NCI-H460 (cell line): ENCODE measurements around the gene GAB2. TPM values are rescaled to one million over a fixed set of nuclear protein-coding genes. Genes with fewer than 3 reads are reported as not detected.

Source experiments
- DNase-seq: peaks from one replicate; pipeline ENCODE4 v3.0.0-alpha.2; 2016; ENCODE audit warnings: low read depth; ENCODE audit errors: extremely low read depth
- total RNA-seq: library from RNA; depleted of rRNA; stranded (reverse); fragments of >200 nt; shearing (Covaris generic); gene quantifications from 2 replicates; pipeline ENCODE4 v1.2.3, GENCODE V29; 2014

Gene GAB2
- total RNA-seq, 1 experiment from 2014 or later: 2.6 TPM

DNA sequence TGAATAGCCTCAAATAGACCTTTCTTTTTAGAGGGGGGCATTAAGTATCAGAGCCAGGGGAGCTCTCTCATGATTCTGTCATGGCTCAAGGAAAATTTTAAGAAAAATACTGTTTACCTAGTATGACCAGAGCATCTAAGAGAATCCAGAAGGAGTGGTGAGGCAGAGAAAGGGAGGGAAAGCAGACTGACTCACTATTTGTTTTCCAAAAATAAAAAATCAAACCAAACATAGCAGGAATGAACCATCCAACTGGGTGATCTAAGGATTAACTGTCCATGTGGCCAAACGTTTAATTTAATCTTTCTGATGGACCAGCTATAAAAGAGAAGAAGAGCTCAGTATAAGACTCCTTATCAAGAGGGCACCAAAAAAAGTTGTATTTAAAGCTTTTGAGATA is 70.8 kb downstream of the GAB2 start:
- no peak for DNase-seq

DNA sequence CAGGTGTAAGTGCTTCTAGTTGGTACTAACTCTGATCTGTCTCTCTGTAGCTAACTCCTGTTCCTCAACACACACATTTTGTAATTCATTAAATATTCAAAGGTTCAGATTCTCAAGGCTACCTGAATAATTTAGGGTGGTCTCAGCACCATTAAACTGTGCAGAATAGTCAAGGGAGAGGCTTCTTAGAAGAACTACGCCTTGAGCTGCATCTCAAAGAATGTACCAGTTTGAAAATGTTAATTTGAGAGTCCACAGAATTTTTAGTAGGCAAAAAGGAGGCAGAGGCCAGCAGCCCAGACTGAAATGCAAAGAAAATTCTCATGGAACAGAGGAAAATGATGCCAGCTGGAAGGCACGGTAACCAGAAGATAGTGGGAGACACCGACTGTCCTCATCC is 72.2 kb downstream of the GAB2 start:
- no peak for DNase-seq

DNA sequence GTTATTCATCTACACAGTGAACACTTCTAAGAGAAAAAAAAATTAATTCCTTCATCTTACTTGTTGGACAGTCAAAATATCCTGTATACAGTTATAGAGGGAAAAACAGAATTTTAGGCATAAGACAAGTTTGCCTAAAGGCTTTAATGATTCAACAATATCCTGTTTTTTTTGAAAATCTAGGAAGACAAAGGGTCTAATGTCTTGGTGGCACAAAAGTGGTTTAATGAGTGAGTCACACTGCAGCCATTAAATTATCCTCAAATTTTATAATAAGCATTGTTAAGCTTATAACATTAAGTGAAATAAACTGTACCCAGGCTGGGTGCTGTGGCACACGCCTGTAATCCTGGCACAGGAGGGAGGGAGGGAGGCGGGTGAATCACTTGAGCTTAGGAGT is 72.9 kb downstream of the GAB2 start:
- DNase-seq: no peak

DNA sequence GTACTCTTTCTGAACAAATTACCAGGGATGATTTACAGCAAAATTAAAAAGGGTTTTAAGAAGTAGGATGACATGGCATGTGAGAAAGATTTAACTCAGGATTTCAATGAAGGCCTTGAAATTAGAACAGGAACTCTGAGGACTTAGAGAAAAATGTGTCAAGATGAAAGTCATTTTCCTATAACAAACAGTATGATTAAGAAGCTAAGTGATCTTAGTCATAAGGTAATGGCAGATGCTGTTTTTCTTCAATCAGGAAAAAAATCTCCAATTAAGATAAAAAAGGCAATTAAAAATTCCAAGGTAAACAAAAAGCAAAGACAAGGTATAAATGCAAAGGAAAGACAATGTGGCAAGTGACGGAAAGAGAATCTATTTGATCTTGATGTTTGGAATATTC is 73.5 kb downstream of the GAB2 start:
- DNase-seq: no peak

DNA sequence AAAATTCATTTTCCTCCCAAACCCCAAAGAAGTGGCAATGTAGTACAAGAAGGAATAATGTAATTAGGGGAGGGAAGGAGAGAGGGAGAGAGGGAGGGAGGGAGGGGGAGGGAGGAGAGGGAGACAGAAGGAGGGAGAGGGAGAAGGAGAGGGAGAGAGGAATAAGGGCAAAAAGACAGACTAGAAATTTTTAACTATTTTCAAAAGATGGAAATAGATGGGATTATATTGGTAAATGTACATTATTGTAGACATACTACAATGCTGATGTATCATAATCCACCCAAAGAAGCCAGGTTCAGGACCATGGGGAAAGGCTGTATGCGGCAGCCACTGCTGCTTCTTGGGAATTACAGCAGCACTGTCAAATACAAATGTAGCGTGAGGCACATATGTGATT is 74.3 kb downstream of the GAB2 start:
- no peak for DNase-seq

DNA sequence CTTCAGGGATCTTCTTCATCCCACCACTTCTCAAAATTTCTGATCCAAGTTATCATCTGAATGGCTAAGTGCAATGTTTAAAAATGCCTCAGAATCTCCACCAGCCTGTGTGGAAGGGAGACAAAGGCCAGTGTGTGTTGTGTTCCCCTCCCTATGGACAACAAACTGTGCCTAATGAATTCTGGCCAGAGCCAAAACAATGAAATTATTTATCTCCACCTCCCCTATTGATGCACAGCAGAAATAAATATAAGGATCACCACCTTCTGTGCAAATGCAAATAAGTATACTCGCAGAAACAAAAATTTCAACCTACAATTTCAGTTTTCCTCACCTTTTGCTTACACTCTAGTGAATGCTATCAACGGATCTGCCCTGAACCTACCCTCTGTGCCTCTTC is 75.8 kb downstream of the GAB2 start:
- DNase-seq: no peak

DNA sequence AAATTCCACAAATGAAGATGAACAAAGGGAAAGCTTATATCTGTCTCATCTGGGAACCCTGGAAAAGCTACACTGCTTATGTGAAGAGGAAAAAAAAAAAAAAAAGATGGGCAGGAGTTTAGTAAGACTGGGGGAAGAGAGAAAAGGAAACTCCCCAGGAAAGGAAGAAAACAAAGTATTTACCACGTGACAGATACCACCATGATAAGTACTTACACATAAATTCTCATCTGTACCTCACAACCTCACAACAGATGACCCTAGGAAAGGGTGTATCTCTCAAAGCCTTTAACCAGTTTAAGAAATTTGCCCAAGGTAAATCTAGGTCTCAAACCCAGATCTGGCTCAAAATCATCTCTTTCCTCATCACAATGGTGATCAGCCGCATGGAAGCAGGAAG is 77.1 kb downstream of the GAB2 start:
- DNase-seq: no peak

DNA sequence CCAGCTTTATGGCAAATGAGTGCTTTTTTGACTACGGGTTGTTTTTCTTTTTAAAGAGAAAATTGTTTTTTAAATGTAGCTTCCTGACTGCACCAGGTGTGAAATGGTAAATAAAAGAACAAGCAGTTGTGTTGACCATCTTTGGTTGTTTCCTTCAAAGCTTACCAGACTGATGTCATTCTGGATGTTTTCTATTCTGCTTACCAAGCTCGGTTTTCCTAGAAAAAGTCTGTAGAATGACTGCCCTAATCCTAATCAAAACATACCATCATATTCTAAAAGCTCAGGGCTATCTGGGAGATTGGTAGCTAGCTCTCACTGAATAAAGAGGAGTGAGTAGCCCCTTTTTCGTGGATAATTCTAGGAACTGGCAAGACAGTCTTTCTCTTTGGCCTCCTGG is 77.7 kb downstream of the GAB2 start:
- no peak for DNase-seq

DNA sequence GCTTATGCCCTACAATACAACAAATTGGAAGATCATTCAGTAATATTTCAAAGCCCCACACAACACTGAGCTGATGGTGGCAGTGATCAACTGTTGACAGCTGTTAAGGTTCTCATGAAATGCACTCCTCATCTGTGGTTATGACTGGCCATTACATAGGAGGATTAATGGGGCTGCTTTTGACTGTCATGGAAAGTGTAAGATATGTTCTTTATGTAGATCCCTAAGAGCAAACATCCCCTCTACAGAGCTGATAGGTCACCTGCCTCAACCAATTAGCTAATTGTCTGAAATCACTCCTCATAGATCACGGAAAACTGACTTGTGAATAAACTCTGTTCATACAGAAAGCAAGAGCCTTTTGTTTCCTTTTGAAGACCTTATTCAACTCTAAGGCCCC is 78.1 kb downstream of the GAB2 start:
- no peak for DNase-seq

DNA sequence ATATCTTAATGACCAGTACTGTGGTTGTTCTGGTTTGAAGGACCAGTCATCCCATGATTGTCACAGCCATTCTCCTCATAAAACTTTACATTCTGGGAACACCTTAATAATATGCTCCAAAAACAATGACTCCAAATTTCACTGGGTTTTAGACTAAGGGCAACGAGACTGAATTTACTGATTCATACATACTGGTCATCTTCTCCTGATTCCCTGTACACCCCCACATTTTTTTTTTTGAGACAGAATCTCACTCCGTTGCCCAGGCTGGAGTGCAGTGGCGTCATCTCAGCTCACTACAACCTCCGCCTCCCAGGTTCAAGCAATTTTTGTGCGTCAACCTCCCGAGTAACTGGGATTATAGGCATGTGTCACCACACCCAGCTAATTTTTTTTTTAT is 78.9 kb downstream of the GAB2 start:
- DNase-seq: no peak

DNA sequence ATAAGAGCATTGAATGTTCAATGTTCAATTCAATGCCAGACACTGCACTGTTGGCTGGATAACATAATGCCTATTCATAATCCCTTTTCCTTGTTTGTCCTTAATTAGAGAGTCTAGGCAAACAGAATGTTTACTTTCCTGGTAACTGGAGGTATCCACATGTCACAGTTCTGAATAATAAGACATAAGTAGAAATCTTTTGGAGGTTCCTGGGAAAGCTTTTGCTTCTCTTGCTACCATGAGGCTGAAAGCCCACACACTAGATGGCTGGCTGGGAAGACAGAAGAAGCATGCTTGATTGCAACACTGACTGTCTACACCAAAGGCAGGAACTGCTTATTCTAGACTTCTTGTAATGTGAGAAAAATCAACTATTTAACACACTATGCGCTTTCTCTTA is 79.5 kb downstream of the GAB2 start:
- no peak for DNase-seq

DNA sequence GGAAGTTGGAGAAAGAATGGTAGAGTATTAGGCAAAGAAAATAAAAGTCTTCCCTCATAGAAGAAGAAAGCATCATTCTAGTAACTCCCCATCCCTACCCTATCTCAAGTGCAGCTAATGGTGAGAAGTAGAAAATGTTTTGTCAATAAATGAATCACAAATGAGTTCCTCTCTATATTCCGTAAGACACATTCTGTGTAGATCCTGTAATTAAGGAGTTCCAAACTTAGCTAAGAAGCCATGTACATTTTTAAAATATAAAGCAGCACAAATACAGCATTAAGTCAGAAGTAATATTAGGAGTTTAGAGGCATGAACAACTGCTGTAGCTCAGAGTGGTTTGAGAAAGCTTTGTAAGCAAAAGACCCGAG is 80.1 kb downstream of the GAB2 start:
- DNase-seq: no peak

DNA sequence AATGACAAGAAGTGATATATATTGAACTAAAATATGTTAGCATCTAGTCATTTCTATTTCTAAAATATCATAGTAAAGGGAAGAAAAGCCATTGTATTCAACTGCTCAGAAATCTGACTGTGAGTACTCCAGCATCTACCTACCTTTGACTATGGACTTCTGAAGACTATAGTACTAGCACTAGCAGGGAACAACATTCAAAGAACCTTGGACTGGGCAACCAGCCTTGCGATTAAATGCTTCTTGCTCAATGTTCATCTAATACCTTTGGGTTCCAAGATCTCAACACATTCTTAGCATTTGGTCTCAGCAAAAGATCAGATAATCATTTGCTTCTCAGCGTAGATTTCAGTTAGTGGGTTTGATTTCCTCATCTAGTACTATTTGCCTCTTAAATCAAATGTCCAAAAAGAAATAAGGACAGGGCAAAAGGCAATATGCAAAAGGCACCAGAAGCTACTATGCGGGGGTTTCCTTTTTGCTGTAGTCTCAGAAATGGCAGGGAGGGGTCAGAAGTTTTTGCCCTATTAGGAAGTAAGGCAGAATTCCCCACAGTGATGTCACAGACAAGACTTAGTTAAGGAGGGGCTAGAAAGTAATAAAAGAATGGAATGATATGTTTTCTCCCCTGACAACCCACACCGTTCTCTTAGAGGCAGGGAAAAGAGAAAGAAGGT is 80.6 kb downstream of the GAB2 start:
- no peak for DNase-seq

DNA sequence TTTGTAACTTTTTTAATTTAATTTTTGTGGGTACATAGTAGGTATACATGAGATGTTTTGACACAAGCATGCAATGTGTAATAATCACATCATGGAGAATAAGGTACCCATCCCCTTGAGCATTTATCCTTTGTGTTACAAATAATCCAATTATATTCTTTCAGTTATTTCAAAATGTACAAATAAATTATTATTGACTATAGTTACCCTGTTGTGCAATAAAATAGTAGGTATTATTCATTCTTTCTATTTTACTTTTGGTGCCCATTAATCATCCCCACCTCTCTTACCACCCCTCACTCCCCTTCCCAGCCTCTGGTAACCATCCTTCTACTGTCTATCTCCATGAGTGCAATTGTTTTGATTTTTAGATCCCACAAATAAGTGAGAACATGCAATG is 83.5 kb downstream of the GAB2 start:
- no peak for DNase-seq

DNA sequence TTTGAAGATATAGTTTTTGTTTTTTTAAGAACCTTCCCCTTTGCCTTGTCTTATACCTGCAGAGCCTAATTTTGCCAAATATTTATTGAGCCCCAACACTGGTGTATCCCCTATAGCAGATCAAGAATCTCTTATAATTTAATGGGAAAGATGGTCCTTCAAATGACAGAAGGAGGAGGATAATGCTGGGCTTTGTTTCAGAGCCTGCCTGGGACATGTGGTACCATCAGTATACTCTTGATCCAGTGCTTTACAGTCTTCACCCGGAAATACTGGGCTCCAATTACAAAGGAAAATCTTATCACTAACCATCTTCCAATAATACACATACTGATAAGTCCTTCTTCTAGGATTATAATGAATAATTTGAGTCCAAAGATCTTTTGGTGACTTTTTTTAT is 84.7 kb downstream of the GAB2 start:
- DNase-seq: no peak

DNA sequence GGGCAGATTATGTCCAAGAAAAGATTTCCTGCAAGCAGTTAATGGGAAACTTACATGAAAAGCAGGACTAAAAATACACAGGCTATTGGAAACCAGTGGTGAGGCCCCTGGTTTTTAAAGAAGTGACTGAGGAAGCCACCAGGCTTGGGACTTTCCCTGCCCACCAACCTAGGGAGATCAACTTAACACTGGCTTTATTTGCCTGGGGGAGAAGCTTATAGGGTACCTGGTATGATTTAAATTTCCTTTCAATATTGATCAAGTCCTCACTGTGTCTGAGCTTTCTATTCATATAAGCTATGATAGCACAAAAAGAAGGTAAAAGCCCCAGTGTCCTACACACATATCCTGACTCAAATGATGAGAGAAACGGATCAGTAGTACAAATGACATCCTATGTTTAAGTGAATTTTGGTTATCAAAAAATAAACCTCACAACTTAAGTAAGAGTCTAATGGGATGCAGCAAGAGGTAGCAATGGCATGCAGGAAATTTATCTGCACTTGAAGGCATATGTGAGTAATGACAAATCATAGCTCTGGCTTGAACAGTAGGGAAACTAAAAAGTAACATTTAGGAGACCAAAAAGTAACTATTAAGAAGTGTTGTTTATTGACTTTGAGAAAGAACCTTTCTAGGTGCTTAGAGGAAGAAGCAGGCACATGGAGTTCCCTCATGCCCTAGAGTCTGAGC is 85.3 kb downstream of the GAB2 start:
- no peak for DNase-seq

DNA sequence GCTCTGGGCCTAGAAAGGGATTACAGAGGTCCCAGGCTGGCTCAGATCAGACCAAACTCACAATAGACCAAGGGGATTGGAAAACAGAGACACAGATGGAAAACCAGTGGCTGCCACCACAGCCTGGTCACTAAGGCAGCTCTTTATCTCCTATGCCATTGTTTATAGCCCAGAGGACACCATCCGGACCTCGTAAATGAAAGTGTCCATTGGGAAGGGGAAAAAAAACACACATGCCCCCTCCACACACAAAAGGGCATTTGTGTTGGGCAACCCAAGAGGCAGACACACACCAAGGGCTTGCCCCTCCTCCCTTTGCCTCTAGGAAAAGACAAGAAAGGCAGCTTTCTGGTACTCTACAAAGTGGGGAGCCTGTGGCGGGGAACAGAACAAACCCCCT is 85.9 kb downstream of the GAB2 start:
- no peak for DNase-seq

DNA sequence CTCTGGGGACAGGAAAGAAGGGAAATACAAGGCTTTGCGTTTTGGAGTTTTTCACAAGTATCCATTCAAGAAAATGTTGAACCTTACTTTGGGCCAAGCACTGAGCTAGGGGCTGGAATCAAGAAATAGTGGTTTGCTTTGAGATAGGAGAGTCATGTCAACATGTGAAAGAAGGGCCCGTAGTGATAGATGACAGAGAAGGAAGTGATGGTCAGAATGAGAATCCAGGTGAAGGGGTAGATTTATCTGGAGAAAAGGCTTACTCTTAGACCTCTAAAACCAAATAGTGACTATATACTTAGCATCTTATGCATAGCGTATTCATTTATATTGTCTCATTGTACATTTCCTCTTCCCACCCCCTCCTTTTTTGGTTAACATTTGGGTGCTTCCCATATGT is 87.3 kb downstream of the GAB2 start:
- no peak for DNase-seq

DNA sequence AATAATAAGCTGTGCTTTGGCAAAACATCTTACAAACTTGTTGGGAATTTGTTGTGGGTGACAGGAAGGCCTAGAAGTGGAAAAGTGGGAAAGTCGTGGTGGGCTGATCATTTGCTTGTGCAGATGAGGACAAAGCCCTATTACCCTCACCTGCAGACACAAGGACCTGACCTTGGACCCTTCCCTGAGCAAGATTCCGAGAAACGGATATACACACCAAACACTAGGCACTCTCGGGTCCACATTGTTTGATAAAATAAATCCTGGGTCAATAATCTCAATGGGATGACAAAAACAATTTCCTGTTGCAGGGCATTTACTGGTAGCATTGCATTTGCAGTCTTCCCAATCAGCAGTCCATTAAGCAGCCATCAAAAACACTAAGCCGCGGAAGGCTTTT is 89.7 kb downstream of the GAB2 start:
- DNase-seq: no peak

DNA sequence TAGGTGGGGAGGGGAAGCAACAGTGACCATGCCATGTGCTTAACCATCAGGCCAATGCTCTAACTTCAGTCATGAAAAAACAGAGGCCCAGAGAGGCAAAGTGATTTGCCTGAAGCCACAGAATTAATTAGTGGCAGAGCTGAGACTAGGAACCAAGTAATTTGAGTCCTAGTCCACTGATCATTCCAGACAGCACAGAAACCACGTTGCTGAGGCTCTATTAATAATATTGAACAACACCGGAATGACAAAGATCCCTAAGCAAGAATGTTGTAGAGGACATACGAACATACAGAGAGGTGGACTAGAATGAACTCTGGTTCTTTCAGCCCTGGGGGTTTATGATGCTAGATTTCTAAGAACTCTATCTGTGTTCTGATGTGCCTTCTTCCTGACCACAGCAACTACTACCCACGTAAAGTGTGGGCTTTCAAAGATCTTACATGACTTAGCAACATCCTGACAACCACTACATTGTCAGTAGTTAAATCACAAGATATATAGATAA is 92.3 kb downstream of the GAB2 start:
- no peak for DNase-seq

DNA sequence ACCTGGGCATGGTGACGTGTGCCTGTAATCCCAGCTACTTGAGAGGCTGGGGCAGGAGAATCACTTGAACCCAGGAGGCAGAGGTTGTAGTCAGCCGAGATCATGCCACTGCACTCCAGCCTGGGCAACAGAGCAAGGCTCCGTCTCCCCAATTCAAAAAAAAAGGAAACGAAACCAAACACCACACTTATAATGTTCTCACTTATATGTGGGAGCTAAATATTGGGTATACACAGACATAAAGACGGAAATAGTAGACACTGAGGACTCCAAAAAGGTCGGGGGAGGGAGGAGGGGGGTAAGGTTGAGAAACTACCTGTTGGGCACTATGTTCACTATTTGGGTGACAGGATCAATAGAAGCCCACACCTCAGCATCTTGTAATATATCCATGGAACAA is 94.3 kb downstream of the GAB2 start:
- no peak for DNase-seq

DNA sequence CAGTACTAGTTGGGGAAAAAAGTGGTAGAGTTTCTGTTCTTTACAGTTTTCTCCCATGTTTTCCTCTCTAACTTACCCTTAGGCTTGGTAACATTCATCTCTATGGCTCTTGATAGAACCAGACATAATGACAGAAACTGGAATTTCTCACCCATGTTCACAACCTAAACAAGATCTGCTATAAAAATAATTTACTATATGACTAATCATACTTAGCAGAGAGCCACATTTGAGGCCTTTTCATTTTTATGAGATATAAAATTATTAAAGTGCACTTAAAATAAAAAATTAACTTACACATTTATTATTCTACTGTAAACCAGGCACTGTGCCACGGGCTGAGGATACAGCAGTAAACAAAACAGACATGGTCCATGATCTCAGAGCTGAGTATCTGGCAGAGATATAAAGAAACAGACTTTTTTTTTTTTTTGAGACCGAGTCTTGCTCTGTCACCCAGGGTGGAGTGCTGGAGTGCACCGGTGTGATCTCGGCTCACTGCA is 98.1 kb downstream of the GAB2 start:
- DNase-seq: no peak
